Measurements from ENCODE around the gene PPP6R1. TPM values are rescaled to one million over a fixed set of nuclear protein-coding genes. Genes with fewer than 3 reads are reported as not detected.
A peak's percentile ranks its signal among the peaks of the same experiment; 100 is the strongest.

PPP6R1 gene
- total and polyA plus RNA-seq, 2 of the 13 experiments (the other 11 are each of a cell fraction or from before 2014, with no cell fraction given), result 25.8 to 54.0 TPM

DNA sequence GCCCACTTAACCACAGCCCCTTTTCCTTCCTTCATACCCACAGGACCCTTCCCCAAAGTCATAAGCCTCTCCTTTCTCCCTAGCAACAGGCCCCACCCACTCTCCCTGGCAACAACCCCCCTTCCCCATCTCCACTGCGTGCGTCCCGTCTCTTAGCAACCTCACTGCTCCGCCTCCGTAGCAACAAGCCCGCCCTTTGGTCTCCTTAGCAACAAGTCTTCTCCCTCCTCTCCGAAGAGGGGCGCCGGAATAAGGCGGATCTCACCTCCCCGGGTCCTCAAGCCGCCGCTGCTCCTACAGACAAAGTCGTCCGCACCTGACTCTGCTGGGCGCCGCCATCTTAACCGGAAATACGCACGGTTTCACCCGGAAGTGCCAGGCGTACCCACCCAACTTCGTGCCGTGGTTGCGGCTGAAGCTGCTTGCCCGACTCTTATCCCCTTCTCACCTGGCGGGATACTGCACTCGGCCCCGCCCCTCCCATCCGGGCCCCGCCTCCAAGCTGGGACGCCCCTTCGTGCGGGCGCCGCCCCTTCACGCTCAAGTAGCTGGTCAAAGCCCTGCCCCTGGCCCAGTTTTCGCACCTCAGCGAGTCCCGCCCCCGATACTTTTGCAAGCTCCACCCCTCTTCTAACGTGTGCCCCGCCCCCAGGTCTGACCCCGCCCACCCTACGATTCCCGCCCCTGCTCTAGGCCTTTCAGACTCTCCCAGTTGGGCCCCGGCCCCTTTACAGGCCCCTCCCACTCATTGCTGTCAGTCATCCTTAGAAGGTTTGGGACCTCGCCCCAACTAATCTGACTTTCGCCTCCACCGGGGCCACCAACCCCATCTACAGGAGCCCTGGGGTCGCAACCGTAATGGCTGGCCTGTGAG lies 21.2 kb upstream of the PPP6R1 start, which contains the start of gene HSPBP1 (continued):
- no peak for TF ChIP-seq ZSCAN21 (CRISPR knock-in tag; IDR thresholded peaks at IDR 0.05; ENCODE audit: borderline replicate concordance)
- 0 out of 2 replicates have a peak, but pooled peaks have one; percentile 43 for TF ChIP-seq ZFP1 (CRISPR knock-in tag; IDR thresholded peaks at IDR 0.05)
- no peak for TF ChIP-seq REPIN1 (CRISPR knock-in tag; IDR thresholded peaks at IDR 0.05; ENCODE audit: borderline replicate concordance, low read depth)
- no peak for TF ChIP-seq ATM (IDR thresholded peaks at IDR 0.05; ENCODE audit: borderline replicate concordance)
- no peak for TF ChIP-seq STAG1 (CRISPR knock-in tag; IDR thresholded peaks at IDR 0.05)
- no peak for TF ChIP-seq ZNF850 (CRISPR knock-in tag; conservative IDR thresholded peaks at IDR 0.05)
- TF ChIP-seq ZNF281 (CRISPR knock-in tag; IDR thresholded peaks at IDR 0.05; ENCODE audit: borderline replicate concordance), result peak; percentile 14; the same call in 1 of the 2 replicates
- no peak for TF ChIP-seq ZBTB8A (CRISPR knock-in tag; IDR thresholded peaks at IDR 0.05; ENCODE audit: borderline replicate concordance, low read depth)
- no peak; the same call in 1 of the 2 replicates for TF ChIP-seq ZNF749 (CRISPR knock-in tag; IDR thresholded peaks at IDR 0.05; ENCODE audit: borderline replicate concordance)
- no peak for TF ChIP-seq SIX1 (CRISPR knock-in tag; IDR thresholded peaks at IDR 0.05; ENCODE audit: borderline replicate concordance)
- no peak for TF ChIP-seq MAFK (conservative IDR thresholded peaks at IDR 0.05 in 1 of 2, IDR thresholded peaks at IDR 0.05 in 1 of 2; ENCODE audit: low read length in 2 of 2)
- TF ChIP-seq, protein P1, sequence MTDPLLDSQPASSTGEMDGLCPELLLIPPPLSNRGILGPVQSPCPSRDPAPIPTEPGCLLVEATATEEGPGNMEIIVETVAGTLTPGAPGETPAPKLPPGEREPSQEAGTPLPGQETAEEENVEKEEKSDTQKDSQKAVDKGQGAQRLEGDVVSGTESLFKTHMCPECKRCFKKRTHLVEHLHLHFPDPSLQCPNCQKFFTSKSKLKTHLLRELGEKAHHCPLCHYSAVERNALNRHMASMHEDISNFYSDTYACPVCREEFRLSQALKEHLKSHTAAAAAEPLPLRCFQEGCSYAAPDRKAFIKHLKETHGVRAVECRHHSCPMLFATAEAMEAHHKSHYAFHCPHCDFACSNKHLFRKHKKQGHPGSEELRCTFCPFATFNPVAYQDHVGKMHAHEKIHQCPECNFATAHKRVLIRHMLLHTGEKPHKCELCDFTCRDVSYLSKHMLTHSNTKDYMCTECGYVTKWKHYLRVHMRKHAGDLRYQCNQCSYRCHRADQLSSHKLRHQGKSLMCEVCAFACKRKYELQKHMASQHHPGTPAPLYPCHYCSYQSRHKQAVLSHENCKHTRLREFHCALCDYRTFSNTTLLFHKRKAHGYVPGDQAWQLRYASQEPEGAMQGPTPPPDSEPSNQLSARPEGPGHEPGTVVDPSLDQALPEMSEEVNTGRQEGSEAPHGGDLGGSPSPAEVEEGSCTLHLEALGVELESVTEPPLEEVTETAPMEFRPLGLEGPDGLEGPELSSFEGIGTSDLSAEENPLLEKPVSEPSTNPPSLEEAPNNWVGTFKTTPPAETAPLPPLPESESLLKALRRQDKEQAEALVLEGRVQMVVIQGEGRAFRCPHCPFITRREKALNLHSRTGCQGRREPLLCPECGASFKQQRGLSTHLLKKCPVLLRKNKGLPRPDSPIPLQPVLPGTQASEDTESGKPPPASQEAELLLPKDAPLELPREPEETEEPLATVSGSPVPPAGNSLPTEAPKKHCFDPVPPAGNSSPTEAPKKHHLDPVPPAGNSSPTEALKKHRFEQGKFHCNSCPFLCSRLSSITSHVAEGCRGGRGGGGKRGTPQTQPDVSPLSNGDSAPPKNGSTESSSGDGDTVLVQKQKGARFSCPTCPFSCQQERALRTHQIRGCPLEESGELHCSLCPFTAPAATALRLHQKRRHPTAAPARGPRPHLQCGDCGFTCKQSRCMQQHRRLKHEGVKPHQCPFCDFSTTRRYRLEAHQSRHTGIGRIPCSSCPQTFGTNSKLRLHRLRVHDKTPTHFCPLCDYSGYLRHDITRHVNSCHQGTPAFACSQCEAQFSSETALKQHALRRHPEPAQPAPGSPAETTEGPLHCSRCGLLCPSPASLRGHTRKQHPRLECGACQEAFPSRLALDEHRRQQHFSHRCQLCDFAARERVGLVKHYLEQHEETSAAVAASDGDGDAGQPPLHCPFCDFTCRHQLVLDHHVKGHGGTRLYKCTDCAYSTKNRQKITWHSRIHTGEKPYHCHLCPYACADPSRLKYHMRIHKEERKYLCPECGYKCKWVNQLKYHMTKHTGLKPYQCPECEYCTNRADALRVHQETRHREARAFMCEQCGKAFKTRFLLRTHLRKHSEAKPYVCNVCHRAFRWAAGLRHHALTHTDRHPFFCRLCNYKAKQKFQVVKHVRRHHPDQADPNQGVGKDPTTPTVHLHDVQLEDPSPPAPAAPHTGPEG (CRISPR knock-in tag; IDR thresholded peaks at IDR 0.05), result peak; percentile 35; the same call in 1 of the 2 replicates
- TF ChIP-seq GATA4 (IDR thresholded peaks at IDR 0.05; ENCODE audit: borderline replicate concordance, low read depth), result no peak
- TF ChIP-seq ISX (CRISPR knock-in tag; conservative IDR thresholded peaks at IDR 0.05), result no peak
- TF ChIP-seq, protein P2, sequence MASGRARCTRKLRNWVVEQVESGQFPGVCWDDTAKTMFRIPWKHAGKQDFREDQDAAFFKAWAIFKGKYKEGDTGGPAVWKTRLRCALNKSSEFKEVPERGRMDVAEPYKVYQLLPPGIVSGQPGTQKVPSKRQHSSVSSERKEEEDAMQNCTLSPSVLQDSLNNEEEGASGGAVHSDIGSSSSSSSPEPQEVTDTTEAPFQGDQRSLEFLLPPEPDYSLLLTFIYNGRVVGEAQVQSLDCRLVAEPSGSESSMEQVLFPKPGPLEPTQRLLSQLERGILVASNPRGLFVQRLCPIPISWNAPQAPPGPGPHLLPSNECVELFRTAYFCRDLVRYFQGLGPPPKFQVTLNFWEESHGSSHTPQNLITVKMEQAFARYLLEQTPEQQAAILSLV (CRISPR knock-in tag; IDR thresholded peaks at IDR 0.05; ENCODE audit: borderline replicate concordance), result no peak; the same call in 1 of the 2 replicates
- peak; percentile 76; the same call in 1 of the 2 replicates for TF ChIP-seq ZNF792 (CRISPR knock-in tag; IDR thresholded peaks at IDR 0.05)
- no peak for TF ChIP-seq ZNF883 (CRISPR knock-in tag; IDR thresholded peaks at IDR 0.05; ENCODE audit: not compliant biosample characterization)
